ENCODE data around the gene EFCAB6. TPM values are rescaled to one million over a fixed set of nuclear protein-coding genes. Genes with fewer than 3 reads are reported as not detected.

EFCAB6 gene
- total and polyA plus RNA-seq, 10 donors, result 0.07 to 2.8 (median 0.78) TPM

GRCh38 chr22:43553451-43554258, 258.4 kb downstream of the EFCAB6 start:
- Histone ChIP-seq H3K9me3 (peaks cover 0 to 24% (median 15%) of the 10 kb centered on the region in 8 donors), H3K4me1 (no peaks in the 10 kb centered on the region), H3K27ac (no peak overlapping the region), H3K36me3 (no peaks in the 10 kb centered on the region), H3K4me3 (no peak overlapping the region), H3K27me3 (replicated peaks in 1 of 7) (peaks cover 0 to 5% (median 0%) of the 10 kb centered on the region in 7 donors)
- DNase-seq, result no peak
- TF ChIP-seq POLR2A (IDR thresholded peaks at IDR 0.05) (no peak), CTCF (IDR thresholded peaks at IDR 0.05 in 8 of 11, conservative IDR thresholded peaks at IDR 0.05 in 3 of 11) (no peak), POLR2AphosphoS5 (IDR thresholded peaks at IDR 0.05) (no peak)
- 84 to 92% (median 89%) methylated on average over 13 to 16 of the region's 16 CpGs for WGBS, 5 donors
- intact Hi-C loops (cut with DNase I; ENCODE audit: low total_unique reads), result no loop called here

- DNase-seq, result no peak
- WGBS, 5 donors, result 70 to 87% (median 75%) methylated on average over 6 of the region's 6 CpGs
- Histone ChIP-seq H3K27me3 (replicated peaks in 1 of 7) (peaks cover 0 to 5% (median 0%) of the 10 kb centered on the region in 7 donors), H3K4me3 (no peak overlapping the region), H3K4me1 (no peaks in the 10 kb centered on the region), H3K27ac (no peak overlapping the region), H3K9me3 (peaks cover 0 to 7% (median 0%) of the 10 kb centered on the region in 8 donors), H3K36me3 (no peaks in the 10 kb centered on the region)
- intact Hi-C loops (cut with DNase I; ENCODE audit: low total_unique reads), result no loop called here
- TF ChIP-seq POLR2AphosphoS5 (IDR thresholded peaks at IDR 0.05) (no peak), POLR2A (IDR thresholded peaks at IDR 0.05) (no peak), CTCF (IDR thresholded peaks at IDR 0.05 in 8 of 11, conservative IDR thresholded peaks at IDR 0.05 in 3 of 11) (no peak)
These were observed 261.4 kb downstream of the EFCAB6 start for GRCh38 chr22:43550672-43551071.

- H3K9me3 ChIP-seq, result peaks cover 0 to 7% (median 0%) of the 10 kb centered on the region in 8 donors
- 68 to 74% (median 72%) methylated on average over 14 of the region's 14 CpGs for WGBS, 5 donors
- H3K4me1 ChIP-seq, result no peaks in the 10 kb centered on the region
- no peak overlapping the region for H3K27ac ChIP-seq
- no peak for DNase-seq
- H3K27me3 ChIP-seq (replicated peaks in 1 of 7), result peaks cover 0 to 5% (median 0%) of the 10 kb centered on the region in 7 donors
- intact Hi-C loops (cut with DNase I; ENCODE audit: low total_unique reads), result no loop called here
- no peak for TF ChIP-seq CTCF (IDR thresholded peaks at IDR 0.05 in 8 of 11, conservative IDR thresholded peaks at IDR 0.05 in 3 of 11)
- TF ChIP-seq POLR2AphosphoS5 (IDR thresholded peaks at IDR 0.05), result no peak
- TF ChIP-seq POLR2A (IDR thresholded peaks at IDR 0.05), result no peak
- no peaks in the 10 kb centered on the region for H3K36me3 ChIP-seq
- H3K4me3 ChIP-seq, result no peak overlapping the region
These were observed 262.0 kb downstream of the EFCAB6 start for GRCh38 chr22:43550024-43550620.

GRCh38 chr22:43546186-43546585, 265.9 kb downstream of the EFCAB6 start:
- TF ChIP-seq POLR2A (IDR thresholded peaks at IDR 0.05) (no peak), CTCF (IDR thresholded peaks at IDR 0.05 in 8 of 11, conservative IDR thresholded peaks at IDR 0.05 in 3 of 11) (no peak), POLR2AphosphoS5 (IDR thresholded peaks at IDR 0.05) (no peak)
- H3K36me3 ChIP-seq, result no peaks in the 10 kb centered on the region
- H3K4me3 ChIP-seq, result no peak overlapping the region
- WGBS, 5 donors, result 64 to 74% (median 73%) methylated on average over 5 of the region's 5 CpGs
- H3K27me3 ChIP-seq (replicated peaks in 1 of 7), result peaks cover 0 to 17% (median 0%) of the 10 kb centered on the region in 7 donors
- intact Hi-C loops (cut with DNase I; ENCODE audit: low total_unique reads), result no loop called here
- H3K4me1 ChIP-seq, result no peaks in the 10 kb centered on the region
- no peak for DNase-seq
- no peak overlapping the region for H3K27ac ChIP-seq
- no peaks in the 10 kb centered on the region for H3K9me3 ChIP-seq
